Ammon's horn (tissue), 1 donor: ENCODE data around the gene CAMK4.
"Not testable (repeated sequence)": the region's sequence is repeated elsewhere in the genome, so short reads cannot be mapped to it uniquely, and the experiment has no call there.

Experiments used
- DNase-seq: peaks from one replicate; pipeline ENCODE4 v3.0.0-alpha.2; 2016; ENCODE audit warnings: low spot score

The CAMK4 gene

DNA sequence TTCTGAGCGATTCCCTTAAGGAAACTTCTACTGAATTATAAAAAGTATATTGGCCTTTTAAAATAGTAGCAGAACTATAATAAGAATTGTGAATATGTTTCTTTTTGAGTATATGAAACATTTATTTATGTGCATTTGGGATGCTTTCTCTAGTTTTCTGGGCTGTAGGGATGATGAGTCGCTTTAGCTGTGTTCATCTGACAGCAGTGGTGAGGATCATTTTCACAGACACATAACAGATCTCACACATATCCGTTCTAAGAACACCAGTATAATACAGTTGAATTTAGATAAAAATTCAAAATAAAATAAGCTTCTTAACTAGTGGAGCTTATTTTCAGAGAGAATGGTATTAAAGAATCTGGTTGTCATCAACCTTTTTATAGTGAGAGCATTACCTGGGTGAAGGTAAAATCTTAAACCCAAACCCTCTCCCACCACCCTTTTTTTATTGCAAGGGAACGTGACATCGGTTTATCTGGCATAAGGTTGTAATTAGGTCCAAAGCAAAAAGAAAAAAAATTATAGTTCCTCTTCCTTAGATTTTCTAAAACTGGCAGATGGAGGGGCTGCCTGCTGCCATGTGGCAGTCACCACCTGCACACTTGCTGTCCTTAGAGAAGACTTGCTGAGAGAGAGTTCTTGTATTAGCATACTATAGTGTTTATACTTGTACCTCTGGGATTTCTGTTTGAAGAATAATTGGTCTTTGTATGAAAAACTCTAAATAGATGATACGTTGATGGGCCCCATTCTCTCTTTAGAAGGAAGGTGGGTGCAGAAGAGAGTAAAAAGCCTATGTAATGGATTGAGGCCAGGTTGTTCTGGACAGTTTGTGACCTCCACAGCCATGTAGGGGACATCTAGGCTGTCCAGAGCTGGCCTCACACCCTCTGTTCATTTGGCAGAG lies 86.8 kb downstream of the CAMK4 start:
- DNase-seq = no peak

DNA sequence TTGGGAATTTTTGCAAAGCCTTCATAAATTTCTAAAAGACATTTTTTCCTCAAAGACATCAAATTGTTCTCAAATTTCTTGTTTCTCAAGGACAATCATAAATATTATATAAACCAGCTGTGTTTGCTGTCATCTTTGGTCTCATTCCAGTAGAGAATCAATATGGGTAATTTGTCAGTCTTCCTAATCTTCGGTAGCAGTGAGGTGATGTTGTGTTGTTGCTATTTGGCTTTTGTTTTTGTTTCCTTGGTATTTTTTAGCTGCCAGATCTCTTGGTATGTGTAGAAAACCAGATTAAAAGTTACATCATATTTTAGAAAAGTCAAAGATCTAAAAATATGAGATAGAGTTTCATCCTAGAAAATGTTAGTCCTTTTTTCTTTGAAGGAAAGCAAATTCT lies 87.5 kb downstream of the CAMK4 start:
- no peak for DNase-seq

DNA sequence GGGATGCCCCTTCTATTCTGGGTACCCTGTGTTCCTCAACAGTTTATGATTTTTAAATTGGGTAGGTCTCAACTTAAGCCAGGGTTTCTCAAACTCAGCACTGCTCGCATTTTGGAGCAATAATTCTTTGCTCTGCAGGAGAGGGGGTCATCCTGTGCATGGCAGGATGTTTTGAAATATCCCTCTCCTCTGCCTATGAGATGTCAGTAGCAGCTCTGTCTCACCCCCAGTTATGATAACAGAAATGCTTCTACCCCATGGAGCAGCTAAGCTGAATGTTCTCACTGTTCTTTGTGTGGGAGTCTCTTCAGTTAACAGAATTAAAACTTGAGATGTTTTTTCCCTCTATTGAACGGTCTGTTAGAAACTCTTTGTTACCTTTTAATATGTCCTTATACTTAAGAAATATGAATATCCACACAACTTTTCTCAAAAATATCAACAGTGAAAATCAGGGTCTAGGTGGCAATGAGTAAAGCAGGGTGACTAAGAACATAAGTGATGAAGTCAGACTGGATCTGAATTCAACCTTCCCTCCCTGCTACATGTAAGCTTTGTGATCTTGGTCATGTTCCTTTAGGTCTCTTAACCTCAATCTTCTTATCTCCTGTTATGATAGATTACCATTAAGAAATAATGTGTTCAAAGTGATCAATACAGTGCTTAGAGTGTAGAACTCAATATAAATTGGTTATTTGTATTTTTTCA lies 89.0 kb downstream of the CAMK4 start:
- DNase-seq = peak; percentile 12

DNA sequence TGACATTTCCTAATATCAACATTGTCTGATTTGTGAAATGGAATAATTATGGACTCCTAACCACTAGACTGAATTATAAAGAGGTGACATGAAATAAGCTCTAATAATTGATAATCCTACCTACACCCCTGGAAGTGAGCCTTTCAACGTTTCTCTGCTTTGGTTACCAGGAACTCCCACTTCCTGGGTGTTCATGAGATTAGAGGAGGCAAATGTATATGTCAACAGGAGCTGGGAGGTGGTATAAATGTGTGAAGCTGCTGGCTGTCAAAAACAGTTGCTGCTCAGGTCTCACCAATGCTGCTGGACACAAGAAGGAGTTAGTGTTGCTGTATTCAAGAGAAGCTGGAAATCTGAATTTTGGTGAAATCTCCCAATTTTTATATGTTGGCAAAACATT lies 96.8 kb downstream of the CAMK4 start:
- no peak for DNase-seq

DNA sequence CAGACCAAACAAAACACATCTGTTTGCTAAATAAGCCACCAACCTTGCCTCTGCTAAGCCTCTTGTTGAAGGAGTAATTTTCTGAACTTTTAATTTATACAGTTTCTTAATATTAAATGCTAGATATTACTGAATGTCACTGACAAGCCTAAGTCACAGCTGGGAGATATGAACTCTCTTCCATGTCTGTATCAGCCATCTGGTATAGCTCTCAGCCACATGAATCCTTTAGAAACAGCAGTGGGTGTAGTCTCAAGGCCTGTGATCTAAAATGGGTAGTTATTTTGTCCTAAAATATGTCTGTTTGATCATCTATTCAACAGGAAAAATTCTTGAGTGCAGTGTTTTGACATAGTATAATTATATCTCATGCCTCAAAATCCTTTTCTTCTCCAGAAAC lies 97.2 kb downstream of the CAMK4 start:
- DNase-seq = no peak

DNA sequence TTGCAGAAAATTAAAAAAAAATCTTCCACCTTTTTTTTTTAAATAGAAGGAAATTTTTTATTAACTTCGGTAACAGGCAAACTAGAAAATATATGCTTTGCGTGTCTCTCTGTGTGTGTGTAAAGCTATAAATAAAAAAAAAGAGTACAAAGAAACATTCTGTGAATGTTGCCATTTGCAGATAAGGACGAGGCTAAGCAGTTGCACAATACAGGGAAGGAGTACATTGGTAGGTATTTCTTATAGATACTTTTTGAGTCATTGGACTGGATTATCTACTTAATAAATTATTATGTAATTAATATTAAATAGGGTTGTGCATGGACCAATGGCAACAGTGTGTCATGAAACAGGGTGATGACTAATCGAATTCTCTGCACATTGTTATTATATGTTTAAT lies 102.4 kb downstream of the CAMK4 start:
- no peak for DNase-seq

DNA sequence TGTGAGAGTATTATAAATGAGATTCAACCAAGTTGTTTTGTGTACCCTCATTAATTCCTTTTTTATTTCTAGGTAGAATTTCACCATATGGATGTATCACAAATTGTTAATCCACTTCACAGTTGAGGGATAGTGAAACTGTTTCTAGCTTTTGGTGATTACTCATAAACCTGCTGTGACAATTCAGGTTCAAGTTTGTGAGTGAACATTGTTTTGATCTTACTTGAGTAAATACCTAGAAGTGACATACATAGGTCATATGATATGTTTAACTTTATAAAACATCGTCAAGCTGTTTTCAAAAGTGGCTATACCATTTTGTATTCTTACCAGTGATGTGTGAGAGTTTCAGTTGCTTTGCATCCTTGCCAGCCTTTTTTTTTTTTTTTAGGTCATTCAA lies 112.9 kb downstream of the CAMK4 start:
- DNase-seq = no peak

DNA sequence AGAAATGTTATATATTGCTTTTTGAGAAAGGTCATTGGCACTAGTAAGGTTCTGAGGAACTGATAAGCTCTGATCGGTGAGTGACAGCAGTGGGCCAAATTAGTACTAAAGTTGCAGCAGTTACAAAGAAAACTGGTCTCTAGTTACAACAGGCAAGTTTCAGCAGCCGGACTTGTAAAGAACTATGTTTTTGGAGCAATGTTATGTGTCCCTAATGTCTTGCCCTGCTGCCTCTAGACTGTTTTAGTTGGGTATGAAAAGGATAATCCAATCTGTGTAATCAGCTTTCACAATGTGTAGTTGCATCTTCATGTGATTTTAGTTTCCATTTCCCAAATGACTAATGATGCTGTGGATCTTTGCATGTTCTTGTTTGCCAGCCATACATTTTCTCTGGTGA lies 113.5 kb downstream of the CAMK4 start:
- DNase-seq = no peak

DNA sequence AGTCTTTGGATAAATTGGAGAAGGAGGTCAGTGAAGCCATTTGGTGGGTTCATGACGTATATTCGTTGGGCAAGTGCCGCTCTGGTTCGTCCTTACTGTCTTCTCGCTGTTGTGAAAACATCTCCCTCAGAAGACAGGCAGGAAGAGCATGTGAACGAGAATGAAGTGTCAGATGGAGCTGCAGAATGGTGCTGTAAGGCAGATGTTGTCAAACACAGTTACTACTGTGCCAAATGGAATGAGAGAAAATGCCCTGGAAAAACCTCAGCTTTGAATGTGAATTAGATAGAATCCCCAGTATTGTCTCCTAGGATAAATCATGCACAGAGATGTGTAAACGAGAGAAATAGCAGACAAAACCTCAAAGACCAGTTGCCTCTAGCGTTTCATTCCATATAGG lies 121.5 kb downstream of the CAMK4 start:
- peak; percentile 48 for DNase-seq

DNA sequence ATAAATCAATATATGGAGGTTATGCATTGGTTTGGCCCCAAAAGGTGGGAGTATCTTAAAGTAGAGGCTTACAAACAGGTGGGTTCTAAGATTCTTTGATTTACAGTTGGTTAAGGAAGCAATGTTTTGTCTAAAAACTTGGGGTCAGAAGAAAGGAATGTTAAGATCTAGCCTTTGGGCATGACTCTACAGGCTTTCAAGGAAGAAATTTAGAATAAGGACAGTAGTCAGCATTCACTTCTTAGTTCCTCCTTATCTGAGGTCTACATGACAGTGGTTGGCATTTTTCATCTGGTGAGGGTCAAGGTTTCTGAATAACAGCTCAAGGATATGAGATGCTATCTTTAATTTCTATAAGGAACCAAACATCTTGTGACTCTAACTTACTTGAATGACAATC lies 122.8 kb downstream of the CAMK4 start:
- DNase-seq = no peak

DNA sequence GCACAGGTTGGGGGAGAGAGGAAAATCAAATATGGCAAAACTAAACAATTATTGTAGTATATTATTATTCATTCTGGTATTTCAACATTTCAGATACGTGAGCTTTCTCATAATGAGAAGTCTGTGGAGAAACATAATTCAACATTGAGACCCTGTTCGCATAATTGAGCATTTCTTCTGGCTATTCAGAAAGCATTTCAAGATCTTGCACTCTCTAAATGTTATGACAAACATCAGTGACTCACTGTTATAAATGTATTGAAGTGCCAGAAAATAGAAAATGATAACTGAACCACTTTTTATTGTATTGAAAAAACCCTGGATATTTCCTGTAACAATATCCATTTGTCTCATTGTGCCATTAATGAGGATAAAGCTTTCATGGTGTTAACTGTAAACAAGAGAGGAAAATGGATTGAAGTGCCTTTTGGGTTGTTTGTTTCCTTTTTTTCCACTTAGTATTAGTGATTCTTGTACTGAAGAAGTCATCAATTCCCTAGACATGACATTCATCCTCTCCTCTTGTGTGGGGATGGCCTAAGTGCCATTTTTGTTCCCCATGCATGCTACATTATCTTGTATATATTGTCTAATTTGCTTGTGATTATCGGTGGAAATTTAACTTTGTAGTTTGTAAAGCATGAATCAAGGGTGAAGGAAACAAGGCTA lies 124.6 kb downstream of the CAMK4 start:
- no peak for DNase-seq

DNA sequence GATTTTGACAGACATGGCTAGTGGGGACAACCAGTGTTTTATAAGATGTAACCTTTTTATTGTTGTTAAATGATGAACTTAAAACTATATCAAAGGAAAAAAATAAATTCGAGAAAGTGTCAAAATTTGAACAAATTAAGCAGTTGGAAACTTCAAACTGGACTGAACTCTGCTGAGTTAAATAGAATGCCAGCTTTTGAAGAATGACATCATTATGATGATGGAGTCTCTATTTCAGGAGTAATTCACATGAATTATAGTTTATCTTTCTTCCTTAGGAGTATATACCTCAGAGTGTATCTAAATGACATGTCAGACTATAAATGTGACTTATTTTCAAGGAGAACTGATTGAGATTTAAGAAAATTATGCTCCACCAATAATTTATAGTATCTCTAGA lies 125.2 kb downstream of the CAMK4 start:
- no peak for DNase-seq

DNA sequence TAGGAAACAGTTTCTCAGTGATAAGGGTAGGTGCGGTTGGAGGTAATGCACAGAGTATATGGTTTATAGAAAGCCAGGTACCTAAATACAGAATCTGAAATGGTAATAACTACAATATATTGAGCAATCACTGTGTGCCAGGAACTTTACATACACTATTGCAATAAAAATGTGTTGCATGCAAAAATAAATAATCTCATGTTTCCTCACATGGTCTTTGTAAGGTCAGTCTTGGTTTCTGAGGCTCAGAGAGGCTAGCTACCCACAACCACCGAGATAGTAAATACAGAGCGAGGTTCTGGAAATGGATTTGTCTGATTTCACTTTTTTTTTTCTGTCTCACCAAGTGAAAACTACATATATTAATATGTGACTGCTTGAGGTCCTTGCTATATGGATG lies 128.9 kb downstream of the CAMK4 start:
- no peak for DNase-seq

DNA sequence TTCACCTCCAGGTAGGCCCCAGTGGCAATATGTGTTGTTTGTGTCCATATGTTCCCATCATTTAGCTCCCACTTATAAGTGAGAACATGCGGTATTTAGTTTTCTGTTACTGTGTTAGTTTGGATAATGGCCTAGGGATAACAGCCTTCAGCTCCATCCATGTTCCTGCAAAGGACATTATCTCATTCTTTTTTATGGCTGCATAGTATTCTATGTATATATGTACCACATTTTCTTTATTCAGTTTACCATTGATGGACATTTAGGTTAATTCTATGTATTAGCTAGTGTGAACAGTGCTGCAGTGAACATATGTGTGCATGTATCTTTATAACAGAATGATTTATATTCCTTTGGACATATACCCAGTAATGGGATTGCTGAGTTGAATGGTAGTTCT lies 134.5 kb downstream of the CAMK4 start:
- DNase-seq = not testable (repeated sequence)

DNA sequence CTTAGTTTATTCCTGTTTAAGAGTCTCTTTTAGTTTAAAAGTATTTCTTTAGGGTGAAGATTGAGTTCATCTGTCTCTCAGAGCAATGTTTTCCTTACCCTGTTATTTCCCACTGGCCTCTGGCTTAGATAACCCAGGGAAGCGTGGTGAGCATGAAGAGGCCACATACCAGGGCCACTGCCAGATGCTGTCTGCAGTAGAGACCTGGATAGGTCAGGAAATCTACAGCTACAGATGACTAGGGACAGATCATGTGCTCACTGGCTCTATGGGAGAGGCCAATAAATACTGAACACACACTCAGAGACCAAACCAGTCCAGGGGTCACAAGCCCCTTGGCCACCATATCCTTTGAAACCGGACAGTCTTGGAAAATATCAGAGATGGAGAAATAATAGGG lies 136.0 kb downstream of the CAMK4 start:
- DNase-seq = no peak

DNA sequence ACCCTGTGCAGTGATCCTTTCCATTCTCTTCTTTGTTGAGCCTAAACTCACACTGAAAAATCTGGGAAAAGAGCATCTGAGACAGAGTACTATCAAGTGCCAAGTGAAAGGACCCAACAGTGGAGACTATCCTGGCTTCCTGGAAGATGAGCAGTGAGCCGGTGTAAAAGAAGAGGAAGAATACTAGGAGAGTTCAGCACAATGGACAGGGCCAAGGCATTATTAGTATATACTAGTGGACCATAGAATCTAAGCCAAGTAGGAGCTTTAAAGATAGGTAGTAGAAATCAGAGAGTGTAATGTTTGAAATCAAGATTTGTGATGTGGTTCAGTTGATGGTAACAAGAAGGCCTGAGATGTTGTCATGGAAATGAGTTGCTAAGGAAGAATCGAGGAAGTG lies 140.8 kb downstream of the CAMK4 start:
- DNase-seq = no peak

DNA sequence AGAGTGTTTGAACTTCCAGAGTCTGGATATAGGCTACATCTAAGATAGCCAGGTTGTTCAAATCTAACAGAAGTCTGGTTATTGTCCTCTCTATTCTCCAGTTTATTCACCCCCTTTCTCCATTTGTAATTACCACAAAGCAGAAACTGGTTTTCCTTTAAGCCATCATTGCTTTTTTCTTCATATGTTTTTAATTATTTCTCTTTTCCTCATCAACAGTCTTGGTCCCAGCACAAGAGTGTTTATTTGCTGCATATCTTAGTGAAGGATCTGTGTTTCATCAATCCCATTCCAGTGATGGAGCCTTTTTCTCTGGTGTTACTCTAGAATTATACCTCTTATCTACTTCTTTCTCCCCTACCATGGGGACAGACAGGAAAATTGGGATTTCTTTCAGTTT lies 142.2 kb downstream of the CAMK4 start:
- no peak for DNase-seq

DNA sequence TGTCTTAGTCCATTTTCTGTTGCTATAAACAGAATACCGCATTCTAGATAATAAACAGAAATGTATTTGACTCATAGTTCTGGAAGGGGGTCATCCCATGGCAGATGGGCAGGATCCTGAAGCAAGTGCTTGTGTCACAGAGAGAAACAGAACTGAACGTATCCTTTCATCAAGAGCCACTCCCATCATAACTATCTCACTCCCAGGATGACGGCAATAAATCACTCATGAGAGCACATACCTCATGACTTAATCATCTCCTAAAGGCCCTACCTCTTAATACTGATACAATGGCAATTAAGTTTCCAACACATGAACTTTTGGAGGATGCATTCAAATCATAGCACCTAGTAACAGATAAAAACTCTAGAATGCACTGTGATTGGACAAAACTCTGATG lies 142.9 kb downstream of the CAMK4 start:
- no peak for DNase-seq

DNA sequence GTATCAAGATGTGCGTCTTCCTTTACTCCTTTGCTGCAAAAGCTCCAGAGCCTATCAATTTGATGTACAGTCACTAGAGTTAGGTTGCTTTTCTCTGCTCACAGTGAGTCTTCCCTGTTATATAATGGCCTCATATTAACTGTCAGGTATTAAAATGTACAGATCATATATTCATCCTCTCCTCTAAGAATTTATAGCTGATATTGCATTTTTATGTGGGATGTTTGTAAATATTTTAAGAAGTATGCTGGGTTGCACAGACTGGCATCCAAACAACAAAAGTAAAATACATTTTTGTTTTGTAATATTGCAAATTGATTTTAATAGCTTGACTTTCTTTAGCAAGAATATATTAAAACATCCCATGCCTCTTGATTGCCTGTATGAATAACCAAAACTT lies 148.6 kb downstream of the CAMK4 start:
- no peak for DNase-seq

DNA sequence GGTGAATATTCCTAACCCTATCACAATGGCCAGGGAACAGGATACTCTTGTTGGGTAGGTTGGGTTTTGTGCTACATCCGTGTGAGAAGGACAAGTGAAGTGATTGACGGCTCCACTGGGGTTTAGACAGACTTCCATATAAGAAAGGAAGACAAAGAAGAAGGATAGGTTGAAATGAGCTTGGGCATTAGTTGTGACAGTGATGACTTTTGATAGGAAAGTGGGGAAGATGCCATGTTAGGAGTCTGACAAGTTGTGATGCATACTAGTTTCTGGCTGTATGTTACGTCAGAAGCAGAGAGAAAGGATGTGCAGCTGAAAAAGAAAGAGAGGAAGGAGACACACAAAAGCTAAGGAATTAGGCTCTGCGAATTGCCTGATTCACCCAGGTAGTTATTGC lies 150.2 kb downstream of the CAMK4 start:
- no peak for DNase-seq

DNA sequence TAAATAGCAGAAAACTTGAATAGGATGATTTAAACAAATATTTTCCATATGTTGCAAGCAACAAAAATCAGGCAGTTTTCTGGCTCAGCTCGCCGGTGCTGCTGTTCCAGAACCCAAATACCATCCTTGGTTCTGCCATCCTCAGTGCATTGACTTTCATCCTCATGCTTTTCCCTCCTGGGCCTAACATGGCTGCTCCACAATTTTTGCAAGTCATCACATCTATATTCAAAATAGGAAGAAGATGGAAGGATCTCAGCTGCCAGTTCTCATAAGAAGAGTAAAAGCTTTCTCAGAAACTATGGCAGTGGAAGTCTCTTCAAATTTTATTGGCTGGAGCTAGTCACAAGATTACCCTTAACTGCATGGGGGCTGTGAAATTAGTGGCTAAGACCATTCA lies 151.5 kb downstream of the CAMK4 start:
- no peak for DNase-seq

DNA sequence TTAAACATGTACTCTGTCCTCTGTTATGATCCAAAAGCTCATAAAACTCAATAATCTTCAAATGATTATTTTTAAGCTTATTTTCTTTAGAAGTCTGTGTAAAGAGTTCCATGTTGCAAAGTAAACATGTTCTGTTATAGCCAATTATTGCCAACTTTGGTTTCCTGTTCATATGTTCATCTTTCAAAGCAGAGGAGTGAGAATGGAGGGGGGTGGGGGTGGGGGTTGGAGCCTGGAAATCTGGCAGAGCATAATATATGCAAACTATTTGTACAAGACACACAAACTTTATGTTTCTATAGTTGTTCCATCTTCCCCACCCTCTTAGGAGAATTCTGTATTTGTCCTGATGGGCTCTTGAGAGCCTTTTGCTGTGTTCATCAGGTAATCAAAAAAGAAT lies 153.1 kb downstream of the CAMK4 start:
- DNase-seq = no peak

DNA sequence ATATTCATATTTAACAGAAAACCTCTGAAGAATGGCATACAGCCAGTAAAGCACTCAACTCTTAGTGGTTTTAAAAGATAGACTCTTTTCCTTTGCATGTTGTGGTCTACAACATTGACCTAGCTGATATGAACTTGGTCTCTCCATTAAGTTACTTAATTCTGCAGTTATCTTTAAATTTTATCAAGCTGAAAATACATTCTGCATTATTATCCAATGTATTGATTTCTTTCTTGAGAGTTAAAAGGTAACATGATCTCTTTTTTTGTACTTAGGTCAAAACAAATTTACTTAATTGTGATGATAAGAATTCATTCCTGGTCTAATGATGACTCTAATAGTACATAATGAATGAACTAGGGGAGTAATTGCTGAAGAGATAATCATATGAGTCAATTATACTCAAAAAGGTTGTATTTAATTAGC lies 155.2 kb downstream of the CAMK4 start:
- DNase-seq = no peak
